HS-5 (cell line): ENCODE measurements around the gene RARG.

ENCODE experiments used
- DNase-seq: peaks from one replicate; pipeline ENCODE4 v3.0.0-alpha.2; 2012; ENCODE audit warnings: low read depth

RARG gene

DNA sequence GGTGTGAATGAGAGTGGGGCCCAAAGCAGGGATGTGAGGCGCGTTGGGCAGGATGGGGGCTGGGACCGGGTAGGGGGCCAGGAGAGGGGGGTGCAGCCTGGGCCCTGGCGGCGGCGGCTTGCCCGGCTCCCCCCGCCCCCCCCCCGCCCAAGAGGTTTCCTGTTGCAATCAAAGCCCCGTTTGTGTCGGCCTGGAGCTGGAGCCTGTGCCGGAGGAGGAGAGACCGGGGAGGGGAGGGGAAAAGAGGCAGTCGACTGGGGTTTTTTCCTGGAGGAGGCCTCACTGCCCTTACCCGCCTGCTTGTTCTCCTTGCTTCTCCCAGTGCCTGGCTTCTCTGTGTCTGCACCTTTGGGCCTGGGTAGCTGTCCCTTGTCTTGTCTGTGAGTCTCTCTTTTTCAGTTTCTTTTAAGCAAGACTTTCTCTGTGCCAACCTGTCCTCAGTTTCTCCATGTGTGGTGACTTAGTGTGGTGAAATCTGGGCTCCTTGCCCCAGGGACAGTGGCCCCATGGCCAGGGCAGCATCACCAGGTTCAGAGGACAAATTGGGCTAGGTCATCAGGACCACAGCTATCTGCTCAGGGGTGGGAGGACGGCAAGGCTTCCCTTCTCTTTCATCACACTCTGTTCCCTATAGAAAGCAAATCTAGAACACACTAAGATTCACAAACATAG, 8.5 kb downstream of the RARG start:
- DNase-seq: no peak

DNA sequence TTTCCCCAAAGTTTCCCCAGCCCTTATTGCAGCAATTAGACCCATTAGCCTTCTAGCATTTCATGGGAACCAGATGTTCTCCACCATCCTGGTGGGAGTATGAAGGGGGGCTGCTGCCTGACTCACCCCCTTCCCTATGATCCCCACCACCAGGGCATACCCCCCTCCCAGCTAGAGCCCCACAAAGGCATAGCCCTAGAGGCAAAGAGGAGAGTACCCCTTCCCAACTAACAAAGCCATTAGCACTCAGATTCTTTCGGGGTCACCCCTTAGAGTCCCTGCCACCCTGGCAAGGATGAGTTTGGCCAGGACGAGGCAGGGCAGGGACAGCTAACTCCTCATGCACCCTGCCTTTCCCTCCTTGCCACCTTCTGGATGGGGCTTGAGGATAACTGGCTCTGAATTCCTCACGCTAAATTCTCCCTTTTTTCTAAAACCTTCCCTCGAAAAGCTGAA, 9.2 kb downstream of the RARG start:
- no peak for DNase-seq

DNA sequence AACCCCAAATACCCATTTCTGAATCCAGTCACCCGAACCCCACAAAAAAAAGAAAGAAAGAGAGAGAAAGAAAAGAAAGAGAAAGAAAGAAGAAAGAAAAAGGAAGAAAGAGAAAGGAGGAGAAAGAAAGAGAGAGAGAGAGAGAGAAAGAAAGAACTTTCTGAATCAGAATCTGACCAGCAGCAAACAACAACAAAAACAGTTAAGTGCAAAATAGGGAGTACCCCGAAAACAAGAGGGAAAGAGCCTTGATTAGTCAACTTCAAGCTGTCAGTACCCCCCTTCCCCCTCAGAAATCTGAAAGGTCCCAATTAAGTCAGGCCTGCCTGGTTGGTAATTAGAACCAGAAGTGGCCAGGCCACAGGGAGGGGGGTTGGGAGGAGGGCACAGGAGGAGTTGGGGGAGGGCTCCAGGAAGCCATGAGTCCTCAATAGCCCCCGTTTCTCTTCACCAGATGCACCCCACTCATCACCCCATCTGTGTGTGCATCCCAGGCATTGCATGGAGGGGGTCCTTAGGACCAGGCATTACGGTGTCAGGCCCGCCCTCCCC, 9.8 kb downstream of the RARG start:
- DNase-seq: no peak

DNA sequence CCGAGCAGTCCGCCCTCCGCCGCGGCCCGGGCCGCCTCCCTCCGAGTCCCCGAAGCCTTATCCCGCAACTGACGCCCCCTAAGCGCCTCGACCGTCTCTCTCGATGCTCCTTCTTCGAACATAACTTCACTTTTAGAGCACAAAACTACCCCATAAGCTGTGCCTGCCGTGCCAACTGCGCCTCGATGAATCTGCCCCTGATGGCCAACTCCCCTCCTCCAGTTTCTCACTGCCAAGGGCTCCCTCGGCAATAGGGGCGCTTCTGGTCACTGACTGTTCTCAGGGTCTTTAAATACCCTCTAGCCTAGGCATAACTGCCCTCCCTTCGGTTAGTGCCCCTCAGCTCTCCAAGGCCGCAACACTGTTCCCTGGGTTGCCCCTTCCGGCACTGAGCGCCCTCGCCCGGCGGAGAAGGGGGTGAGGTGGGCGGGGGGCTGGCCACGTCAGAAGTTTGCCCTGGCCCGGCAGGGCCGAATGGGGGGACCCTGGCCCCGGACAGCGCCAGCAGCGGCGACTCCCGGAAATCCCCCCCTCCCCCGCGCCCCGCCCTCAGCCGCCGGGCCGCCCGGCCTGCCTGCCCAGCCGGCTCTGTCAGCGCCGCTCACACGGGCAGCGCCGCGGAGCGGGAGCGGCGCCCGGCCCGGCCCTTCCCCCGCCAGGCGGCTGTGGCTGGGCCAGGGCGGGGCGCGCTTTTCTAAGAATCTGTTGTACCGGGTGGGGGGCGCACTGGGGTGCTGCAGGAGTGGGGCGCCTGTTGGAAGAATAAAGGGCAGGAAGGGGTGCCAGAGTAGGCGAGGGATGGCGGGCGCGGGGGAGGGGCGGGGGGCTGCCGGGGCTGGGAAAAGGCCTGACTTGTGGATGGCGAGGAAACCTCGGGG, 10.6 kb downstream of the RARG start:
- no peak for DNase-seq

DNA sequence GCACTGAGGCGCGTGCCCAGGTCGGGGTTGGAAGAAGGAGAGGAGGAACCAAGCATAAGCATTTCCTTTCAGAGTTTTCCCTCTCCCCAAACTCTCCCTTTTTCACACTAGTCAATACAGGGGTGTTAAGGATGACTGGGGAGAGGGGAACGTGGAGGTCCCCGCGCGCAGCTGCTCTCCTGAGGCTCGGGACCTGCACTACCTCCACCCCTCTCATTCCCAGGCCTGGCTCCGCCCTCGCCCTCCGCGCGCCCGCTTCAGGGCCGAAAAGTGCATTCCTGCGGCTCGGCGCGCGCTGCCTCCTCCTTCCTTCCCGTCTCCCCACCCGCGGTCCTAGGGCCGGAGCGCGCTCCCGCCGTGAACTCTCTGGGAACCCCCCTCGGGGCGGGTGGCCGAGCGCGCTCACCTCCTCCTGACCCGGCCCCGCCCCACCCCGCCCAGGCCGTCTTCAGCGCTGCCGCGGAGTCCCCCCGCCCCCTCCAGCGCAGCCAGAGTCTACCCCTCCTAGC, 11.3 kb downstream of the RARG start:
- DNase-seq: peak; percentile 61

DNA sequence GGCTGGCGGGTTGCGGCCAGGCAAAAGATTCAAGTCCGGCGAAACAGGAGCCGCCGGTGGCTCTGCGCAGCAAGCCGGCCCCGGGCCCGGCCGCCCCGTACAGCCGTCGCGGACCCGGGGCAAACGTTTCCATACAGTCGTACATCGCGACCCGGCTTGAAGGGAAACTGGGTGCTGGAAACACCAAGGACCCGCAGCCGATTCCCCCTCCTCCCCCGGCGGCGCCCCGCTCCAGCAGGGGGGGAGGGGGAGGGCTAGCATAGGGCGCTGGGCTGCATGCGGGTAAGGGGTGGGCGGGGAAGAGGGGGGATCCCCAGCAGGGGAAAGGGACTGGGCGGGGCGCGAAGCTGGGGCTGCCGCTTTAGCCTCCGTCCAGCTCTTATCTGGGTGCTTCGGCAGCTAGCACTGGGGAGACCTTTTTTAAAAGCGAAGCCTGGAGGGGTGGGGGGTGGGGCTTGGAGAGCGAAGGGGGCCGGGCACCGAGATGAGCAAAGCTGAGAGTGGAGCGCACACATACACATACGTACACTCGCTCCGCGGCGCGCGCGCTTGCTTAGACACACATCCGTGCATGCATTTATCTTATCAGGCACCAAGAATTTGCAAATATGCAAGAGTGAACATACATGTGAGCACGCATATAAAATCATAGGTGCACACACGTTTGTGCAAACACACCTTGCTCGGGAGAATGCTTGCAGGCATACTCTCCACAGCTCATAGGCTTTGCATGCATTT, 11.9 kb downstream of the RARG start:
- peak; percentile 64 for DNase-seq

DNA sequence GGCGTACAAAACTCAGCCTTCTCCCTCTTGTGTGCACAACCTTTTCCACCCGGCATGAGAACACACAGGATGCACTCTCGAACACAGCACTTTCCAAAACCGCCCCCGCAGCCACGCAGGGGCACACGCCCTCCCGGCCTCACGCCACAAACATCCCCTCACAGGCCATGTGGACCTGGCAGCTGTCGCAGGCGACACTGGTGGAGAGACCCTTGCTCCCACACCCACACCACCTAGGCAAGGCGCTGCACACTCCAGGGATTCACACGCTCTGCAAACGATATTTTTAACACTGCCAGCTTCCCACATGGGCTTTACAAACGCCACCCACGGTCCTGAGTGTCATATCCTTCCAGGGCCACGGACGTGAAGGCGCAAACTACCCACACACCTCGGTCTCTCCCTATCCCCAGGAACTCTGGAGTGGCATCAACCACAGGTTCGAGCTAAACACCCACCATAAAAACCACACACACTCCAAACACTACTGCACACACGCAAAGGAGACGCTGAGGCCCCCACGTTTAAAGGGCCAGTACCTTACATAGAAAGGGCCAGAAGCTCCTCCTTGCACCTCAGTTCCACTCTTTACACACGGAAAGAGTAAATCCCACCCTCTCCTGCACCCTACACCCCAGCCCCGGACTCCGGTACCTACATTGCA, 12.6 kb downstream of the RARG start:
- no peak for DNase-seq

DNA sequence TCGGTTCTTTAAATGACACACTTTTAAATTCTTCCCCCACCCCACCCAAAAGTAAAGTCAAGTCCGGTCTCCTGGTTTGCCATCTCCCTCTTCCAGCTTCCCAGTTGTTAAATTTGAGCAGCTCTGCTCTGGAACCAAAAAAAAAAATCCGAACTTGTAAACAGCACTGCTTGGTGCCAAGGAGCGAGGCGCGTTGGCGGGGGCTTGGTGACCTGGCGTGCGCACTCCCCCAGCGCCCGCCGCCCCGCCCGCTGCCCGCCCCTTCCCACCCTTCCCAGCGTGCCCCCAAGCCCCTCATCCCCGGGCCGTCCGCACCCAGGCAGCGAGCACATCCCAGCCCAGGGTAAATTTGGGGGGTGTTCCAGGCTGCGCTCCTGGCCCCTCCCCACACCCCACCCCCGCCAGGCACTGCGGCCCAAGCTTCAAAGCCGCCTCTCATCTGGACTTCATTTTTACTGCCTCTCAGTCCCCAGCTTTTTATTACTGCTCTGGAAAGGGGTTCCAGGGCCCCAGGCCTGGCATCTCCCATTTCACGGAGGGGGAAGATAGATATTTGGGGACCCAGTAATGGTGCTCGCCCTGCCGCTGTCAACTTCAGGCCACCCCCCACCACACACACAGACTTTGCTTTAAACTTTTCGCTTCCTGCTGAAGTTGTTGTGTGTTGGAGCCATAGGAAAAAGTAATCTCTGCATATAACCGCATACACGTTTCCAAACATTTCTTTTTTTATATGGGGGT, 13.3 kb downstream of the RARG start:
- no peak for DNase-seq

DNA sequence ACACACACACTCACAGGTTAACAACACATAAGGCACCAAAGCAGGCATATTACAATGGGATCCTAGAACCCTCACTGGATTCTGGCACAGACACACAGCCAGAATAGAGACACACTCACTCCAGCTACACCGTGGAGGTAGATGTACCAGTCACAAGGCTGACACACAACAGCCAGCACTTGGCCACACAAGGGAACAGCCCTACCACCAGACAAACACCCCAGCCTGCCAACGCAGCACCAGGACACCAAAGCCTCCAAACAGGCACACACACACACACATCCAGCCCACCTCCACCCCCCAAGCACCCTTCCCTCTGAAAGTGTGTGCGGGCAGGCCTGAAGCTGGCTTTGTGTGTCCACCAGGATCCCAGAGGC, 14.1 kb downstream of the RARG start:
- no peak for DNase-seq

DNA sequence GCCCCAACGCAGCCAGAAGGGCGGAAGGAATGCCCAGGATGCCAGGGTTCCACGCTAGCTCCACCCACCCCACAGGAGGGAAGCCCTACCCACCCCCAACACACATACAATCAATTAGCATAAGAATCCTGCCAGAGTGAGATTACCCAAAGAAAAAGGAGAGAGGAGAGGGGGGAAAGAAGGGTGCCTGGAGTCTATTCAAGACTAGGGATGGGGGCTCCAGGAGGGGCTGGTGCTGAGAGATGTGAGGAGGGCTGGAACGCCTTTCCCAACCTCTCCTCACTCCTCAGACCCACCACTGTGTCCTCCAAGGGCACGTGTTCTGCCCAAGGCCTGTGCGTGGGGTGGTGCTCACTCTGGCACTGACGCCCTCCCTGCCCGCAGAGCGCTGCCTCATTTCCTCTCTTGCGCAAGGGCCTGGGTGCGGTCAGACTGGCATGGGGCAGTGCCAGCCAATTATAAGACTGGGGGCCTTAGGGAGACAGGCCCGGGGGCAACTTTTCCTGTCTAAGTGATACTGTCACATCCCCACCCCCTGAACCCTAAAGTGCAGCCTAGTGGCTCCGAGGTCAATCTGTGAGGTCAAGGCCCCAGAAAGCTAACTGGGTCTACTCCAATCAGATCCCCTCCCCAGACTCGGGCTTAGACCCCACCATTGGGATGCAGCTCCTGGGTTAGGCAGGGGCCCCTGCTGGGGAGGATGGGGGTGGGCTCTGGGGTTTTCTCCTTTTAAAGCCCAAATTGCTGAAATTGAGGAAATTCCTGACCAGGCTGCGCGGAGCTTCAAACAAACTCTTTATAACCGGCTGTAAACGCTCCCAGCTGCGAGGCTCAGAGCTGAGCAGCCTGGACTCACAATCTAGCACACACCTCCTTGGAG, 14.7 kb downstream of the RARG start:
- DNase-seq: no peak

DNA sequence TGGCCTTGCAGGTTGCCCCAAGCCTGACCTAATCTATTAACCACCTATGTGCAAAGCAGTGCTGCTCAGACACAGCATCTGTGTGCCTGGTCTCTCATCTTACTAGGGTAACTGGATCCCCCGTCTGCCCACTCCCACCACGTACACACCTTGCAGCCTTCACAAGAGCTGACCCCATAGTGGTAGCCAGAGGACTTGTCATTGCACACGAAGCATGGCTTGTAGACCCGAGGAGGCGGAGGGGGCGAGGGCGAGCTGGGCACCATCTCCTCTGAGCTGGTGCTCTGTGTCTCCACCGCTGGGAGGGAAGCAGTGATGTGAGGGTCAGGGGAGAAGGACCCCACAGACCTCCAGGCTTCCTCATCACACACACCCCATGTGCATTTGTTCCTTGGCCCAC, 16.5 kb downstream of the RARG start:
- DNase-seq: no peak

DNA sequence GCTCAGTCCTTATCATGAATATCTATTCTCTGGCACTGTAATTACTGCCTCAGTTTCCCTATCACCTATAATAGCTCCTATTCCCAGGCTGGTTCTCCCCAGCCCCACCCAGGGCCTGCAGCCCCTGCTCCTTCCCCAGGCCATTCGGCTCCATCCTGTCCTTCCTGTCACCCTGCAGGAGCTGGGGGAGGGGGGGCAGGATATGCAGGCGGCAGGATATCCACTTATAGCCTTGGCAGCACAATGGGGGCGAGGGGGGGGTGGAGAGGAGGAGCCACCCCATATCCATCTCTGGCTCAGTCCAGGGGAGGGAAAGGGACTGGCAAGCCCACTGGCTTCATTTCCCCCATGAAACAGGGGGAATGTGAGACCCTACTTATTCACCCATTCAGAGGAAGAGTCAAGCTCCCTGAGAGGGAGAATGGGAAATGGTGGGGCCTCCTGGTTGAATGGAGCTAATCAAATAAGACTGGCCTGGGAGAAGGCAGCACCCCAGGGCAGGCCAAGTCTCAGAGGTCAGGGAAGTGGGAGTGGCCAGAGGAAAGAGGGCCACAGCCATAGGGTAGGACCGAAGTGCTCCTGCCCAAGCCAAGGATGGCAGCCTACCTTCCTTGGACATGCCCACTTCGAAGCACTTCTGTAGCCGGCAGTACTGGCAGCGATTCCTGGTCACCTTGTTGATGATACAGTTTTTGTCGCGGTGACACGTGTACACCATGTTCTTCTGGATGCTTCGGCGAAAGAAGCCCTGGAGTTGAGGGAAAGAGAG, 17.1 kb downstream of the RARG start:
- no peak for DNase-seq

DNA sequence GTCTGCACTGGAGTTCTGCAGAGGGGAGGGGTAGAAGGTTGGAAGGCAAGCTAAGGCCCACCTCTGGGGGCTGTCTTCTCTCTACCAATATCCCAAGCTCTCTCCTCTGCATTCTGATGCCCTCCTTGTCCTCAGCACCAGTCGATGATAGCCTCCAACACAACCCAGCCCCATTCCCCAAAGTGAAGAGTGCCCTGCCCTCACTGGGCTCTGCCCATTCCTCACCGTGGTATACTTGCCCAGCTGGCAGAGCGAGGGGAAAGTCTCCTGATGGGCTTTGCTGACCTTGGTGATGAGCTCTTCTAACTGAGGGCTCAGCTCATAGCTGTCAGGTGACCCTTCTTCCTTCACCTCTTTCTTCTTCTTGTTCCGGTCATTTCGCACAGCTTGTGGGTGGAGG, 17.8 kb downstream of the RARG start:
- no peak for DNase-seq

DNA sequence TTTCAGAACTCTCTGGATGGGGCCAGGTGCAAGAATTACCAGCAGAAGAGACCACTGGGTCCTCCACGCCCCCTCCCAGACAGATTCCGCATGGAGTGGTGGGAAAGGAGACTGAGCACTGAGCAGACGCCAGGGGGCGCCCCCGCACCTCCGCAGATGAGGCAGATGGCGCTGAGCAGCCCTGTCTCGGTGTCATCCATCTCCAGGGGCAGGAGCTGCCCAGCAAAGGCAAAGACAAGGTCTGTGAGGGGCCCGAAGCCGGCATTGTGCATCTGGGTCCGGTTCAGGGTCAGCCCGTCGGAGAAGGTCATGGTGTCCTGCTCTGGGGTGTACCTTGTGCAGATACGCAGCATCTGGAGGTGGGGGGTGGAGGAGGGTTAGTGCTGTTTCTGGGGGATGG, 18.7 kb downstream of the RARG start:
- DNase-seq: no peak

DNA sequence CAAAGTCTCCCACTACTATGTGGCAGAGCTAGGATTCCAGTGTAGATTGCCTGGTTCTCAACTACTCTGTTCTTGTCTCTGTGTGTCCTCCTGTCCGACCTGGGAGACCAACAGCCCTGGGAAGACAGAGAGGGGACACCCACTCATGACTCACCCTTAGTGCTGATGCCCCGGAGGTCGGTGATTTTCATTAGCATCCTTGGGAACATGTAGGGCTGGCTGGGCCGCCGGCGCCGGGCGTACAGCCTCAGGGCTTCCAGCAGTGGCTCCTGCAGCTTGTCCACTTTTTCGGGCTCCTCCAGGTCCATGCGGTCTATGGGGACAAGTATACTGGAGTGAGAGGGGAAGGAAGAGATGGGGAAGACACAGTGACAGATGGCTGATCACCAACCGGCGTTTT, 19.1 kb downstream of the RARG start:
- no peak for DNase-seq

DNA sequence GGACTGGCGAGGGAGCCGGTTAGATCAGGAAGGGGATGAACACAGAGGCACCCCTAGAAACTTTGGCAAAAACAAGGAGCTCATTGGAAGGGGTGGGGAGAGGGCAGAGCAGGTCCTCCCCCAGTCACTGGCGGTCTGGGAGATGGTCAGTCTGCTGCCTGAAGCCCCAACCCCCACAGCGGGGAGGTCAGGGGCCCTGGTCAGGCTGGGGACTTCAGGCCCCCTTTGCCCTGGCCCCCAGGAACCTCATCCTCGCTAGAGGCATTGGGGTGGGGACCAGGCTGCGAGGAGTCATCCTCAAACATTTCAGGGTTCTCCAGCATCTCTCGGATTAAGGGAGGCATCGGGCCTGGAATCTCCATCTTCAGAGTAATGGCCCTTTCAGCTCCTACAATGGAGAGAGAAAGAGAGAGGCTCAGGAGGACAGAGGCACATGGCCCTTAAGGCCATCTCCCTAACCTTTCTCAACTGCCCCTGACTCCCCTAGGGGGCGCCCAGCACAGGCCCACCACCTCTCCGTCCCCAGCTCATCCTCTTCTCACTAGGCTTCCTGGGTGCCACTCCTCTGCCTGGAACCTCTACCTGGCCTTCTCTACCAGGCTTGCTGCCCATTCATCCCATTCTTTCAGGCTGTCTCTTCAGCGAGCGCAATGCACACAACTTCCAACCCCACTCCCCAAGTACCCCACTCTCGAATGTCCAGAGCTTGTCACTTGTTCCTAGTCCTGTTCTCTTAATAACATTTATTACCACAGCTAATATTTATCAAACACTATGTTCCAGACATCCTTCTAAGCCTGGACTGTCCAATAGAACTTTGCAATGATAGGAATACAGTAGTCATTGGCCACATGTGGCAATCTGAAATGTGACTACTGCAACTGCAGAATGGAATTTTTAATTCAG, 20.3 kb downstream of the RARG start:
- no peak for DNase-seq

DNA sequence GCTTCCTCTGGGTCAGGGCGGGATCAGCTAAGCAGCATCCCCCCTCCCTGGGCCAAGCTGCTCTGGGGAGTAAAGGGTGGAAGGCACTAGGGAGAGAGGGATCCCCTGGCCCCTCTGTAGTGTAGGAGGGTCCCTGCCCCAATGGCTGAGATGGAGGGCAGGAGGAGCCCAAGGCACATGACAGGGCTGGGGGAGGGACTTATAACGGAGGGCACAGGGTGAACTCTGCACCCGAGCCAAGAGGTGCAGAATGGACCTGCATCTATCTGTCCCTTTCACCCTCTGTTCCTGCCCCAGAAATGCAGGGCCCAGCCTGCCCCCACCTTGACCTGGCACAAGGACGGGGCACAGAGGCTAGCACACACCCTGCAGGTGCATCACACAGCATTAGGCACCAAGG, 21.2 kb downstream of the RARG start:
- no peak for DNase-seq

DNA sequence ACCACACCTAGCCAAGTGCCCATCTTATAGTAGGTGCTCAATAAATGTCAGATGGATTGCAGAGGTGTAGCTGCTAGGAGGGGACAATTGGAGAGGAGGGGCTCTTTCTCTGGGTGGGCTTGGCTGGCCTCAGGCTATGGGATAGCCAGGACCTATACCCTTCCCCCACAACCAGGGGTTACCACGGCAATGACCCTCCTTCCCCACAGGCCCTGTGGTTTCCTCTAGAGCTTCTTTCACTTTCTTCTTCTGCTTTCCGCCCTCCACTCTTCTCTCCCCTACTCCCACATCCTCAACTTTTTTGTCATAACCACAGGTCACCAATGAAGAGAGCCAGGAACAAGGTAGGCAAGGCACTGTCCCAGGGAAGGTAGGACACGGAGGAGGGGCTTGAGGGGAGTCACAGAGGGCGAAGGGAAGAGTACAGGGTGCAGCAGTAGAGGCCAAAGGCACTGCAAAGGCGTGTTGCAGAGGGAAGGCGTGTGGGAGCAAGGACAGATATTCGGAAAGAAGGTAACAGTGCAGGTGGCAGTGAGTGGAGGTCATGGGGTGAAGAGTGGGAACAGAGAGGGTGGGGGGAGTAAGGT, 23.0 kb downstream of the RARG start:
- no peak for DNase-seq
